H7 (cell line): ENCODE data around the gene DUT. TPM values are rescaled to one million over a fixed set of nuclear protein-coding genes. Genes with fewer than 3 reads are reported as not detected.

Source experiments
- DNase-seq: peaks from one replicate; pipeline ENCODE4 v3.0.0; 2012
- H3K27me3 ChIP-seq: 2 replicates; pipeline ENCODE4 v1.6.0; 2011; ENCODE audit warnings: mild to moderate bottlenecking, low read length; ENCODE audit not compliant: control insufficient read depth, insufficient read depth
- H3K36me3 ChIP-seq: replicated peaks from 2 replicates; pipeline ENCODE4 v1.5.1; 2011; ENCODE audit warnings: low read length; ENCODE audit not compliant: control insufficient read depth, insufficient read depth
- H3K4me3 ChIP-seq: 2 replicates; pipeline ENCODE4 v1.5.1; 2011; ENCODE audit warnings: low read depth, mild to moderate bottlenecking, control low read depth, low read length, moderate library complexity; ENCODE audit not compliant: insufficient read depth
- total RNA-seq: library from RNA; depleted of rRNA; stranded (reverse); fragments of >200 nt; shearing (Covaris generic); gene quantifications from 2 replicates; pipeline ENCODE4 v1.2.3, GENCODE V29; 2014

DUT gene
- total RNA-seq, 1 experiment from 2014 or later, result 75.5 TPM

GRCh38 chr15:48340111-48340510 lies 8.9 kb downstream of the DUT start:
- H3K4me3 ChIP-seq, result no peak overlapping the region
- no peaks in the 10 kb centered on the region for H3K27me3 ChIP-seq
- peaks cover 13% of the 10 kb centered on the region for H3K36me3 ChIP-seq
- no peak for DNase-seq

GRCh38 chr15:48343865-48344264 lies 12.6 kb downstream of the DUT start:
- Histone ChIP-seq H3K36me3 (peaks cover 6% of the 10 kb centered on the region), H3K27me3 (no peaks in the 10 kb centered on the region), H3K4me3 (no peak overlapping the region)
- no peak for DNase-seq

DNA sequence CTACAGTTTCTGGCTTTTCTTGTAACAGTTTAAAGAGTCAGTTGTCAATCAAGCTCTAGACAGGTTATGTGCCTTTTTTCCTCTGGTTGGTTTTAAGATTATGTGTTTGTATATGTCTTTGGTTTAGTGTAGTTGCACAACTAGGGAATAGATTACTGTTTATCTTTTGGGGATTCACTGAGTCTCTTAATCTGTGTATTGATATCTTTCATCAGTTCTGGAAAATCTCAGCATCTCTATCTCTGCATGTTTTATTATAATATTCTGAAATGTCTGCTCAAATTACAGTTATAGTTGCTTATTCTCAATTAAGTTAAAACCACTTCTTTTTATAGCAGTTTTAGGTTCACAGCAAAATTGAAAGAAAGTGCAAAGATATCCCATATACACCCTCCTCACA lies 14.3 kb downstream of the DUT start:
- Histone ChIP-seq H3K36me3 (peaks cover 5% of the 10 kb centered on the region), H3K27me3 (no peaks in the 10 kb centered on the region), H3K4me3 (no peak overlapping the region)
- DNase-seq, result no peak

DNA sequence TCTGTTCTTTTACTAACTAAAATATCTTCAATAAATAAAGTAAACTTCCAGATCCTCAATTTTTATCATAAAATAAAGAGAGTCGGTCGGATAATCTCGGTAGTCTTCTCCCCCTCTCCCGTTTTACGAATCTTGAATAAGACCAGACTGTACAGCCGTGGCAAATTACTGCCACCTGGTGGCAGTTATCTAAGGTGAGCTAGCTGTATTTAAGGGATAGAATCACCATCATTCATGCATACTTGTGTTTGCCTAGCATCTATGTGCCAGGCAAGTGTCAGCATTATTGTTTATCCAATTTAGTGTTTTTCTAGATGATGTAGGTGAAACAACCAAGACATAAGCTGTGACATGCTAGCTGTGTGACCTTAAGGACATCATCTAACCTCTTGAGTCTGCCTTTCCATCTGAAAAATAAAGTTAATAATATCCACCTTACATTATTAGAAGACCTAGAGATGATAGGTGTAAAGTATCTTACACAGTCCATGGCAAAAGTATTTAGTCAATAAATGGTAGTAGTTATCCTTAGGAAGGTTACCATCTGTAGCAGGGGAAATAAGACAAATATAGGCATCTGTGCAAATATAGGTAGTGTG lies 21.3 kb downstream of the DUT start:
- H3K36me3 ChIP-seq, result no peaks in the 10 kb centered on the region
- no peak overlapping the region for H3K4me3 ChIP-seq

DNA sequence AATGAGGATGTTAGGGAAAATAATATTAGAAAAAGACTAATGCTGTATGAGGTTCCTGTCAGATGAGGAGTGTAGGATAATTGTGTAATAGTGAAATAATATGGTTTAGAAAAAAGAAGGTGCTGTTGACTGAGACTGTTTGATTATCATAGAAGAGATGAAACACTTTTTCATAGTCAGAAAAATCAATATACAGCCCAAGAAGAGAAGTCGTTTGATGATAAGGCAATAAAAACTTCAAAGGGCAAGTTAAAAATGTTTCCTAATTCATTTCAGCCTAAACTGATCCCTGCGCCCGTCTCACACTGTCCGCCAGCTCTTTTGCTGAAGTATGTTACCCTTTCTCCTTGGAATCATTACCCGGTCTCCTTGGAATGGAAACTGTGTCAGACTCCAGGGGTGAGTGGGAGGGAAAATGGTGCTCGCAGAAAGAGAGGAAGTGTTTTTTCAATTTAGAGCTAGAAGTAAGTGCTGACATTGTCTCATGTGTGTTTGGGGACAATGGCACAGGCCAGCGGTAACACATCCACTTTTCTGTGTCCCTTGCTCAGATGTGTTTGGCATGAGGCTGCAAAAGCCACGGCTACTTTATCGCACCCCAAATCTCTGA lies 23.6 kb downstream of the DUT start:
- Histone ChIP-seq H3K36me3 (no peaks in the 10 kb centered on the region), H3K4me3 (no peak overlapping the region), H3K27me3 (no peaks in the 10 kb centered on the region)
- no peak for DNase-seq

More for the DNA sequence above, 21.3 kb downstream of the DUT start:
- peak; percentile 48 for DNase-seq
- H3K27me3 ChIP-seq, result no peaks in the 10 kb centered on the region

GRCh38 chr15:48355377-48355776 lies 24.1 kb downstream of the DUT start:
- DNase-seq, result peak; percentile 4
- H3K4me3 ChIP-seq, result no peak overlapping the region
- H3K27me3 ChIP-seq, result no peaks in the 10 kb centered on the region
- no peaks in the 10 kb centered on the region for H3K36me3 ChIP-seq

- peak; percentile 8 for DNase-seq
- H3K36me3 ChIP-seq, result no peaks in the 10 kb centered on the region
- H3K27me3 ChIP-seq, result no peaks in the 10 kb centered on the region
- no peak overlapping the region for H3K4me3 ChIP-seq
Measured at GRCh38 chr15:48358229-48359152, 27.3 kb downstream of the DUT start.

GRCh38 chr15:48360841-48361240 lies 29.6 kb downstream of the DUT start:
- DNase-seq, result no peak

GRCh38 chr15:48361685-48362084 lies 30.5 kb downstream of the DUT start:
- DNase-seq, result no peak
- H3K4me3 ChIP-seq, result no peak overlapping the region
- no peaks in the 10 kb centered on the region for H3K36me3 ChIP-seq
- no peaks in the 10 kb centered on the region for H3K27me3 ChIP-seq

More at GRCh38 chr15:48360841-48361240, 29.6 kb downstream of the DUT start:
- no peak overlapping the region for H3K4me3 ChIP-seq
- no peaks in the 10 kb centered on the region for H3K27me3 ChIP-seq
- no peaks in the 10 kb centered on the region for H3K36me3 ChIP-seq

GRCh38 chr15:48363474-48363873 lies 32.2 kb downstream of the DUT start:
- no peaks in the 10 kb centered on the region for H3K27me3 ChIP-seq
- H3K4me3 ChIP-seq, result no peak overlapping the region
- H3K36me3 ChIP-seq, result no peaks in the 10 kb centered on the region
- DNase-seq, result no peak

DNA sequence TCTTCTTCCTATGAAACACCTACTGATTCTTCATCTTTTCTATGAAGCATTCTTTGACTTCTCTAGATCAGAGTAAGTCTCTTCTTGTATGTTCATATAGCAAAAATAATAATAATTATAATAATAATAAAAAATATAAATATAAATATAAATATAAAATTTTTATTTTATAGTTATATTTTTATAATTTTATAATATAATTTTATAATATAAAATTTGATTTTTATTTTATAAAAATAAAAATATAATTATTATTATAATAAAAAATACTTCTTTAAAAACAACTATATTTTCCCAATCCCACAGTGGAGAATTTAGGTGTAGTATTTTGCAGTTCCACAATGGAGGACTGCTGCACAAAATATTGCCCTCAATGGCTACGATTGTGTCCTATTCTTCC lies 34.3 kb downstream of the DUT start:
- Histone ChIP-seq H3K27me3 (no peaks in the 10 kb centered on the region), H3K4me3 (no peak overlapping the region), H3K36me3 (no peaks in the 10 kb centered on the region)
- DNase-seq, result no peak

- no peak overlapping the region for H3K4me3 ChIP-seq
- H3K36me3 ChIP-seq, result no peaks in the 10 kb centered on the region
- no peaks in the 10 kb centered on the region for H3K27me3 ChIP-seq
- DNase-seq, result no peak
Measured at GRCh38 chr15:48366584-48367312, 35.5 kb downstream of the DUT start.

DNA sequence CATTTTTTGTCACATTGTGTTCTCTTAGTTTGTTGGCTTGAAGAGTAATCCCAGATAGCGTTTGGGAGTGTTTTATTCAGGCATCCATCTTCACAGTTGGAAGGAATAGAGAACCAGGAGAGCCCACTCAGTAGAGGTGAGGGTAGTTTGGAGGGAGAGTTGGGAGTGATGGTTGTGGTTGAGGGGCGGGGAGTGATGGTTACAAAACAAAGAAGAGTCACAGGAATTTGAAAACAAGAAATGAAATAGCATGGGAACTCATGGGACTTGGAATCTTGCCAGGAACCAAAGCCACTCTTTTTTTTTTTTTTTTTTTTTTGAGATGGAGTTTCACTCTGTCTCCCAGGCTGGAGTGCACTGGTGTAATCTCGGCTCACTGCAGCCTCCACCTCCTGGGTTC lies 36.3 kb downstream of the DUT start:
- H3K36me3 ChIP-seq, result no peaks in the 10 kb centered on the region
- no peak for DNase-seq

DNA sequence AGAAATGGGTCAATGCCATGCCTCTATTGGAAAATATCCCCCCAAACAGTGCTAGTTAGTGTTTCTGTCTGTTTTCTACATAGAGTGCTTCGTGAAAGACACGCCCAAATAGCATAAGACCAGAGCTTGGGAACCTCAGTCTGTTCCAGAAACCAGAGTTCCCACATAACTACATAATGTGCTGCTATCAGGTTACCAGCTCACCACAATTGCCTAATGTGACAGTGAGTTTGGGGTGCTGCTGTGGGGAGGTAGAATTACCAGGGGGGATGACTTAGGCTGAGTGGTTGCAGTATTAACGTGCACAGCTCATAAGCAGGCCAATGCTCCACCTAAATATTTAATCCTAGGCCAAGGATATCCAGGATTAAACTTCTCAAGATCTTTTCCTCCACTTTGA lies 39.2 kb downstream of the DUT start:
- no peak overlapping the region for H3K4me3 ChIP-seq
- no peak for DNase-seq
- H3K36me3 ChIP-seq, result no peaks in the 10 kb centered on the region
- no peaks in the 10 kb centered on the region for H3K27me3 ChIP-seq

More for the DNA sequence above, 36.3 kb downstream of the DUT start:
- H3K27me3 ChIP-seq, result no peaks in the 10 kb centered on the region
- H3K4me3 ChIP-seq, result no peak overlapping the region
